HepG2 (cell line): ENCODE measurements around the gene ZC3H18. TPM values are rescaled to one million over a fixed set of nuclear protein-coding genes. Genes with fewer than 3 reads are reported as not detected.
A peak's percentile ranks its signal among the peaks of the same experiment; 100 is the strongest.

Experiments
- CAMTA2 ChIP-seq: sonication (generic); formaldehyde crosslinking; IDR thresholded peaks from 2 replicates; pipeline ENCODE4 v1.4.0; 2020; ENCODE audit warnings: mild to moderate bottlenecking, missing genetic modification reagents, borderline replicate concordance
- DMTF1 ChIP-seq: sonication (generic); formaldehyde crosslinking; IDR thresholded peaks from 2 replicates; pipeline ENCODE4 v1.4.0; 2020; ENCODE audit warnings: mild to moderate bottlenecking, missing genetic modification reagents
- ESRRA ChIP-seq: sonication (generic); formaldehyde crosslinking; IDR thresholded peaks from 2 replicates; pipeline ENCODE4 v1.5.1; 2020; ENCODE audit warnings: mild to moderate bottlenecking, low read depth, missing genetic modification reagents
- FOXM1 ChIP-seq: sonication (generic); formaldehyde crosslinking; IDR thresholded peaks from 2 replicates; pipeline ENCODE4 v1.5.0; 2020; ENCODE audit warnings: missing genetic modification reagents
- MED13 ChIP-seq: sonication (generic); formaldehyde crosslinking; IDR thresholded peaks from 2 replicates; pipeline ENCODE4 v1.5.0; 2020; ENCODE audit warnings: missing genetic modification reagents
- MLLT10 ChIP-seq: sonication (generic); formaldehyde crosslinking; IDR thresholded peaks from 2 replicates; pipeline ENCODE4 v1.4.0; 2020; ENCODE audit warnings: missing genetic modification reagents
- NCOA2 ChIP-seq: sonication (generic); formaldehyde crosslinking; IDR thresholded peaks from 2 replicates; pipeline ENCODE4 v1.8.0; 2022; ENCODE audit warnings: inconsistent platforms
- NFKBIZ ChIP-seq: IDR thresholded peaks from 2 replicates; pipeline ENCODE4 v1.6.1; 2018; ENCODE audit warnings: missing genetic modification reagents, missing compliant biosample characterization
- PAF1 ChIP-seq: IDR thresholded peaks from 2 replicates; pipeline ENCODE4 v1.6.1; 2016; ENCODE audit warnings: missing genetic modification reagents, missing compliant biosample characterization
- PCBP1 ChIP-seq: fragments of 200-400 bp; formaldehyde crosslinking; IDR thresholded peaks from 2 replicates; pipeline ENCODE4 v1.6.1; 2017; ENCODE audit warnings: mild to moderate bottlenecking, low read depth, low read length, borderline replicate concordance
- PCBP2 ChIP-seq: fragments of 200-400 bp; formaldehyde crosslinking; optimal IDR thresholded peaks from 2 replicates; pipeline ENCODE3; 2018; ENCODE audit warnings: low read length, low read depth; ENCODE audit not compliant: poor library complexity, severe bottlenecking
- PLRG1 ChIP-seq: fragments of 450-650 bp; conservative IDR thresholded peaks from 2 replicates; pipeline ENCODE4 v1.6.1; 2016
- RELA ChIP-seq: sonication (generic); formaldehyde crosslinking; IDR thresholded peaks from 2 replicates; pipeline ENCODE4 v1.4.0; 2020; ENCODE audit warnings: missing genetic modification reagents
- RFX5 ChIP-seq: IDR thresholded peaks from 2 replicates; pipeline ENCODE4 v1.6.1; 2011; ENCODE audit warnings: low read depth, low read length, improper control_type of control experiment
- RFXAP ChIP-seq: sonication (generic); formaldehyde crosslinking; IDR thresholded peaks from 2 replicates; pipeline ENCODE4 v1.4.0; 2020; ENCODE audit warnings: missing genetic modification reagents, borderline replicate concordance
- SALL2 ChIP-seq: sonication (generic); formaldehyde crosslinking; IDR thresholded peaks from 2 replicates; pipeline ENCODE4 v1.8.1; 2023; ENCODE audit warnings: mild to moderate bottlenecking, missing genetic modification reagents, inconsistent platforms
- SSRP1 ChIP-seq: IDR thresholded peaks from 2 replicates; pipeline ENCODE4 v1.6.1; 2016; ENCODE audit warnings: control low read depth
- ZKSCAN1 ChIP-seq: fragments of 150-350 bp; IDR thresholded peaks from 2 replicates; pipeline ENCODE4 v1.6.1; 2014; ENCODE audit warnings: low read length
- ZNF451 ChIP-seq: sonication (generic); formaldehyde crosslinking; IDR thresholded peaks from 2 replicates; pipeline ENCODE4 v1.5.0; 2020; ENCODE audit warnings: mild to moderate bottlenecking, missing genetic modification reagents
- ZNF468 ChIP-seq: sonication (generic); formaldehyde crosslinking; IDR thresholded peaks from 2 replicates; pipeline ENCODE4 v1.8.0; 2022; ENCODE audit warnings: mild to moderate bottlenecking, moderate library complexity, missing genetic modification reagents
- ZNF484 ChIP-seq: sonication (generic); formaldehyde crosslinking; IDR thresholded peaks from 2 replicates; pipeline ENCODE4 v1.5.1; 2020; ENCODE audit warnings: mild to moderate bottlenecking, low read depth, missing genetic modification reagents, borderline replicate concordance
- ZNF704 ChIP-seq: sonication (generic); formaldehyde crosslinking; IDR thresholded peaks from 2 replicates; pipeline ENCODE4 v1.8.1; 2023; ENCODE audit warnings: mild to moderate bottlenecking, inconsistent platforms, moderate library complexity, missing genetic modification reagents, borderline replicate concordance
- polyA plus RNA-seq, 8 experiments: library from polyadenylated mRNA; depleted of rRNA in 3 of 8; stranded (reverse) in 7 of 8; unstranded in 1 of 8; fragments of >200 nt; fragmentation: Illumina TruSeq in 4 of 8; extraction: Trizol in 4 of 8; gene quantifications; 2 replicates each; pipeline versions ENCODE4 v1.2.1 to v1.2.3, GENCODE V29; 2011 to 2016; ENCODE audit warnings: low read depth in 4 of 8, missing spikeins in 1 of 8, mixed read lengths in 1 of 8; ENCODE audit not compliant: insufficient read depth in 1 of 8
- total RNA-seq, 5 experiments: library from RNA; depleted of rRNA; stranded (reverse); fragments of >200 nt; fragmentation: Illumina TruSeq; extraction: Trizol; gene quantifications; 2 replicates each; pipeline ENCODE4 v1.2.3, GENCODE V29; 2016; ENCODE audit warnings: low read depth in 1 of 5
- TF ChIP-seq, protein P1 (sequence below): sonication (generic); formaldehyde crosslinking; IDR thresholded peaks from 2 replicates; pipeline ENCODE4 v1.4.0; 2020; ENCODE audit warnings: mild to moderate bottlenecking, missing genetic modification reagents, borderline replicate concordance

ZC3H18 gene
- total and polyA plus RNA-seq, 2 of the 13 experiments (the other 11 are each of a cell fraction or from before 2014, with no cell fraction given) = 11.2 to 27.4 TPM

DNA sequence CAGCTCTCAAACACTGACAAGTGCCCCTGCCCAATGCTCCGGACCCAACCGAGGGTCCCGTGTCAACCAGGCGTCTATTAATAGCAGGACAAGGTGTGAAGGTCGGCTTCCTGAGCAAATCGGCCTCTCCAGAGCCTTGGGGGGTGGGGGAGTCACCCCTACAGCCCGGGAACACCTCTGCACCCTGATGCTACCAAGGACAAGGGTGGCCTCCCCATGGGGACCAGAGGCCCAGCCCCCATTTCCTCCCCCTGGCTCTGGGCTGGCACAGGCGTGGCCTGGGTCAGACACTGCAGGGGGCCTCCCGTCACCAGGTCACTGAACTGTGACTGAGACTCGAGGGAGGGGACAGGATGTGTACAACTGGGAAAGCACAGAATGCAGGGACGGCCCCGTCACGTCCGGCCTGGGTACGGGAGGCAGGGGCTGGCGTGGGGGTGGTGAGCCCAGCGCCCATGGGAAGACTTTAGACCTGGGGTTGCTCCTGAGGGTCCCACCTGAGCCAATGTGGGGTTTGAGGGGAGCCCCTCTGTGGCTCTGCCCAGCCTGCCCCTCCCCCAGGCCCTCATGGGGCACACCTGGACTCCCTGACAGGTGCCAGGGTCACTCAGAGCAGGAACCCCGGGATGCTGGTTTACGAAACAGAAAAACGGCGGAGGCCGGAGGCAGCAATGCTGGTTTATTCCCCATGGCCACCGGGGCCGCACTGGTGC lies 81.2 kb downstream of the ZC3H18 start (continued):
- TF ChIP-seq ZNF484 (CRISPR knock-in tag) (no peak), DMTF1 (no peak), FOXM1 (CRISPR knock-in tag) (no peak), SALL2 (CRISPR knock-in tag) (peak; percentile 20; the same call in 1 of the 2 replicates), ZNF451 (CRISPR knock-in tag) (0 out of 2 replicates have a peak, but pooled peaks have one; percentile 9), MLLT10 (CRISPR knock-in tag) (no peak), RFXAP (CRISPR knock-in tag) (no peak), NCOA2 (CRISPR knock-in tag) (peak; percentile 87), CAMTA2 (CRISPR knock-in tag) (no peak), ESRRA (CRISPR knock-in tag) (peak; percentile 86), RELA (CRISPR knock-in tag) (no peak; the same call in 1 of the 2 replicates), PCBP2 (no peak), PAF1 (CRISPR knock-in tag) (peak; percentile 90; the same call in 1 of the 2 replicates), PCBP1 (peak; percentile 71; the same call in 1 of the 2 replicates), SSRP1 (0 out of 2 replicates have a peak, but pooled peaks have one; percentile 85), RFX5 (no peak), ZNF468 (CRISPR knock-in tag) (0 out of 2 replicates have a peak, but pooled peaks have one; percentile 21), ZKSCAN1 (no peak), ZNF704 (CRISPR knock-in tag) (no peak), MED13 (CRISPR knock-in tag) (no peak), NFKBIZ (CRISPR knock-in tag) (peak; percentile 83; the same call in 1 of the 2 replicates), PLRG1 (no peak)
- TF ChIP-seq, protein P1, sequence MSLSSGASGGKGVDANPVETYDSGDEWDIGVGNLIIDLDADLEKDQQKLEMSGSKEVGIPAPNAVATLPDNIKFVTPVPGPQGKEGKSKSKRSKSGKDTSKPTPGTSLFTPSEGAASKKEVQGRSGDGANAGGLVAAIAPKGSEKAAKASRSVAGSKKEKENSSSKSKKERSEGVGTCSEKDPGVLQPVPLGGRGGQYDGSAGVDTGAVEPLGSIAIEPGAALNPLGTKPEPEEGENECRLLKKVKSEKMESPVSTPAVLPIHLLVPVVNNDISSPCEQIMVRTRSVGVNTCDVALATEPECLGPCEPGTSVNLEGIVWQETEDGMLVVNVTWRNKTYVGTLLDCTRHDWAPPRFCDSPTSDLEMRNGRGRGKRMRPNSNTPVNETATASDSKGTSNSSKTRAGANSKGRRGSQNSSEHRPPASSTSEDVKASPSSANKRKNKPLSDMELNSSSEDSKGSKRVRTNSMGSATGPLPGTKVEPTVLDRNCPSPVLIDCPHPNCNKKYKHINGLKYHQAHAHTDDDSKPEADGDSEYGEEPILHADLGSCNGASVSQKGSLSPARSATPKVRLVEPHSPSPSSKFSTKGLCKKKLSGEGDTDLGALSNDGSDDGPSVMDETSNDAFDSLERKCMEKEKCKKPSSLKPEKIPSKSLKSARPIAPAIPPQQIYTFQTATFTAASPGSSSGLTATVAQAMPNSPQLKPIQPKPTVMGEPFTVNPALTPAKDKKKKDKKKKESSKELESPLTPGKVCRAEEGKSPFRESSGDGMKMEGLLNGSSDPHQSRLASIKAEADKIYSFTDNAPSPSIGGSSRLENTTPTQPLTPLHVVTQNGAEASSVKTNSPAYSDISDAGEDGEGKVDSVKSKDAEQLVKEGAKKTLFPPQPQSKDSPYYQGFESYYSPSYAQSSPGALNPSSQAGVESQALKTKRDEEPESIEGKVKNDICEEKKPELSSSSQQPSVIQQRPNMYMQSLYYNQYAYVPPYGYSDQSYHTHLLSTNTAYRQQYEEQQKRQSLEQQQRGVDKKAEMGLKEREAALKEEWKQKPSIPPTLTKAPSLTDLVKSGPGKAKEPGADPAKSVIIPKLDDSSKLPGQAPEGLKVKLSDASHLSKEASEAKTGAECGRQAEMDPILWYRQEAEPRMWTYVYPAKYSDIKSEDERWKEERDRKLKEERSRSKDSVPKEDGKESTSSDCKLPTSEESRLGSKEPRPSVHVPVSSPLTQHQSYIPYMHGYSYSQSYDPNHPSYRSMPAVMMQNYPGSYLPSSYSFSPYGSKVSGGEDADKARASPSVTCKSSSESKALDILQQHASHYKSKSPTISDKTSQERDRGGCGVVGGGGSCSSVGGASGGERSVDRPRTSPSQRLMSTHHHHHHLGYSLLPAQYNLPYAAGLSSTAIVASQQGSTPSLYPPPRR = peak; percentile 86; the same call in 1 of the 2 replicates
